ENCODE results near the gene SEMA5A. TPM values are rescaled to one million over a fixed set of nuclear protein-coding genes. Genes with fewer than 3 reads are reported as not detected.
"Not testable (repeated sequence)": the region's sequence is repeated elsewhere in the genome, so short reads cannot be mapped to it uniquely, and the experiment has no call there.

The SEMA5A gene
- total RNA-seq, 2 donors from 2014 or later: 13.3 to 17.6 TPM

- no peak for ATAC-seq (ENCODE audit: insufficient number of reproducible peaks, low FRiP score, low read depth)
- H3K36me3 ChIP-seq: no peaks in the 10 kb centered on the region
- no peaks in the 10 kb centered on the region for H3K4me1 ChIP-seq (ENCODE audit: control insufficient read depth in 1 of 2, low read depth in 2 of 2)
- no peaks in the 10 kb centered on the region for H3K27me3 ChIP-seq (replicated peaks; ENCODE audit: insufficient read depth)
- no peak for DNase-seq (ENCODE audit: low spot score)
- TF ChIP-seq CTCF (IDR thresholded peaks at IDR 0.05): no peak
- H3K9me3 ChIP-seq: no peaks in the 10 kb centered on the region
- no peak overlapping the region for H3K4me3 ChIP-seq
- H3K27ac ChIP-seq: no peak overlapping the region
These were observed 136.9 kb downstream of the SEMA5A start for GRCh38 chr5:9408964-9409363.

- no peak for TF ChIP-seq CTCF (IDR thresholded peaks at IDR 0.05)
- Histone ChIP-seq H3K9me3 (no peaks in the 10 kb centered on the region), H3K4me1 (ENCODE audit: control insufficient read depth in 1 of 2, low read depth in 2 of 2) (no peaks in the 10 kb centered on the region), H3K36me3 (no peaks in the 10 kb centered on the region), H3K27me3 (replicated peaks; ENCODE audit: insufficient read depth) (no peaks in the 10 kb centered on the region), H3K27ac (no peak overlapping the region), H3K4me3 (no peak overlapping the region)
- ATAC-seq (ENCODE audit: insufficient number of reproducible peaks, low FRiP score, low read depth): no peak
- DNase-seq (ENCODE audit: low spot score): no peak
These were observed 140.6 kb downstream of the SEMA5A start for GRCh38 chr5:9405196-9405754.

- H3K27me3 ChIP-seq (replicated peaks; ENCODE audit: insufficient read depth): no peaks in the 10 kb centered on the region
- no peak for TF ChIP-seq CTCF (IDR thresholded peaks at IDR 0.05)
- no peak for DNase-seq (ENCODE audit: low spot score)
- no peaks in the 10 kb centered on the region for H3K4me1 ChIP-seq (ENCODE audit: control insufficient read depth in 1 of 2, low read depth in 2 of 2)
- H3K36me3 ChIP-seq: no peaks in the 10 kb centered on the region
- no peak overlapping the region for H3K4me3 ChIP-seq
- ATAC-seq (ENCODE audit: insufficient number of reproducible peaks, low FRiP score, low read depth): no peak
- no peaks in the 10 kb centered on the region for H3K9me3 ChIP-seq
- no peak overlapping the region for H3K27ac ChIP-seq
These were observed 143.9 kb downstream of the SEMA5A start for GRCh38 chr5:9401786-9402472.

GRCh38 chr5:9399783-9400182, 146.1 kb downstream of the SEMA5A start:
- H3K9me3 ChIP-seq; H3K27me3 ChIP-seq (replicated peaks; ENCODE audit: insufficient read depth); H3K27ac ChIP-seq; ATAC-seq (ENCODE audit: insufficient number of reproducible peaks, low FRiP score, low read depth); H3K4me1 ChIP-seq (ENCODE audit: control insufficient read depth in 1 of 2, low read depth in 2 of 2); H3K36me3 ChIP-seq; H3K4me3 ChIP-seq; DNase-seq (ENCODE audit: low spot score): not testable (repeated sequence)

- Histone ChIP-seq H3K27me3 (replicated peaks; ENCODE audit: insufficient read depth) (no peaks in the 10 kb centered on the region), H3K36me3 (no peaks in the 10 kb centered on the region)
- TF ChIP-seq CTCF (IDR thresholded peaks at IDR 0.05): no peak
These were observed 146.8 kb downstream of the SEMA5A start for GRCh38 chr5:9399094-9399493.

More at GRCh38 chr5:9399094-9399493, 146.8 kb downstream of the SEMA5A start:
- Histone ChIP-seq H3K4me1 (ENCODE audit: control insufficient read depth in 1 of 2, low read depth in 2 of 2) (no peaks in the 10 kb centered on the region), H3K27ac (no peak overlapping the region), H3K4me3 (no peak overlapping the region), H3K9me3 (no peaks in the 10 kb centered on the region)
- ATAC-seq (ENCODE audit: insufficient number of reproducible peaks, low FRiP score, low read depth) (no peak), DNase-seq (ENCODE audit: low spot score) (no peak)
